ENCODE results near the gene GAN.

GAN gene

GRCh38 chr16:81357711-81358260 lies 43.0 kb downstream of the GAN start:
- DNase-seq = peak; percentile 4

- no peak for DNase-seq
These were observed 44.1 kb downstream of the GAN start for GRCh38 chr16:81358860-81359259.

- DNase-seq = no peak
These were observed 45.4 kb downstream of the GAN start for GRCh38 chr16:81360135-81360534.

- no peak for DNase-seq
These were observed 51.0 kb downstream of the GAN start for GRCh38 chr16:81365731-81366130.

GRCh38 chr16:81366316-81366932 lies 51.7 kb downstream of the GAN start:
- peak; percentile 14 for DNase-seq

GRCh38 chr16:81367821-81368220 lies 53.1 kb downstream of the GAN start:
- no peak for DNase-seq

GRCh38 chr16:81369888-81370504 lies 55.2 kb downstream of the GAN start:
- DNase-seq = no peak

- no peak for DNase-seq
These were observed 56.3 kb downstream of the GAN start for GRCh38 chr16:81371106-81371505.

GRCh38 chr16:81374550-81374949 lies 59.8 kb downstream of the GAN start:
- DNase-seq = no peak

- peak; percentile 66 for DNase-seq
These were observed 62.1 kb downstream of the GAN start for GRCh38 chr16:81376880-81377279.

- DNase-seq = no peak
These were observed 63.3 kb downstream of the GAN start for GRCh38 chr16:81378049-81378448.

- DNase-seq = no peak
These were observed 66.2 kb downstream of the GAN start for GRCh38 chr16:81380932-81381331.

GRCh38 chr16:81384006-81384405 lies 69.2 kb downstream of the GAN start:
- no peak for DNase-seq

- DNase-seq = no peak
These were observed 70.4 kb downstream of the GAN start for GRCh38 chr16:81385031-81385756.

GRCh38 chr16:81388357-81388756 lies 73.6 kb downstream of the GAN start:
- no peak for DNase-seq

GRCh38 chr16:81390840-81391239 lies 76.1 kb downstream of the GAN start:
- no peak for DNase-seq

GRCh38 chr16:81392011-81392410 lies 77.2 kb downstream of the GAN start:
- DNase-seq = no peak

- DNase-seq = no peak
These were observed 79.7 kb downstream of the GAN start for GRCh38 chr16:81394416-81394815.

- DNase-seq = peak; percentile 85
These were observed 80.3 kb downstream of the GAN start for GRCh38 chr16:81394966-81395655.

- no peak for DNase-seq
These were observed 82.5 kb downstream of the GAN start for GRCh38 chr16:81397058-81397878.

- DNase-seq = no peak
These were observed 83.2 kb downstream of the GAN start for GRCh38 chr16:81397879-81398520.

- DNase-seq = no peak
These were observed 85.1 kb downstream of the GAN start for GRCh38 chr16:81399909-81400308.
